DOHH2 (cell line): ENCODE data around the gene PREX1.
A peak's percentile ranks its signal among the peaks of the same experiment; 100 is the strongest.

Experiments used
- H3F3A ChIP-seq: fragments of 200-600 bp; sonication (generic), shearing (Covaris generic); 2 replicates; pipeline ENCODE4 v1.6.0; 2016; ENCODE audit warnings: antibody characterized with exemption, mild to moderate bottlenecking; ENCODE audit not compliant: control insufficient read depth, insufficient read depth
- H3K27ac ChIP-seq: fragments of 200-600 bp; sonication (generic); 2 replicates; pipeline ENCODE4 v1.5.1; 2014; ENCODE audit warnings: low read depth, mild to moderate bottlenecking, low read length, moderate library complexity
- H3K27me3 ChIP-seq: fragments of 200-600 bp; sonication (generic); 2 replicates; pipeline ENCODE4 v1.6.1; 2014; ENCODE audit warnings: mild to moderate bottlenecking, low read length, mixed read lengths; ENCODE audit not compliant: control insufficient read depth
- H3K36me3 ChIP-seq: fragments of 200-600 bp; sonication (generic); 2 replicates; pipeline ENCODE4 v1.6.1; 2014; ENCODE audit warnings: mild to moderate bottlenecking, low read length, moderate library complexity, mixed read lengths; ENCODE audit not compliant: control insufficient read depth
- H3K4me1 ChIP-seq: fragments of 200-600 bp; sonication (generic); 2 replicates; pipeline ENCODE4 v1.6.1; 2014; ENCODE audit warnings: mild to moderate bottlenecking, low read length, mixed read lengths; ENCODE audit not compliant: control insufficient read depth
- H3K4me2 ChIP-seq: fragments of 200-600 bp; sonication (generic); 2 replicates; pipeline ENCODE4 v1.6.0; 2014; ENCODE audit warnings: mild to moderate bottlenecking, low read length, moderate library complexity
- H3K4me3 ChIP-seq: fragments of 200-600 bp; sonication (generic); 2 replicates; pipeline ENCODE4 v1.5.1; 2014; ENCODE audit warnings: mild to moderate bottlenecking, low read length, mixed read lengths
- H3K79me2 ChIP-seq: fragments of 200-600 bp; sonication (generic); 2 replicates; pipeline ENCODE4 v1.6.1; 2014; ENCODE audit warnings: mild to moderate bottlenecking, low read length, mixed read lengths; ENCODE audit not compliant: control insufficient read depth
- H3K9me2 ChIP-seq: fragments of 200-600 bp; sonication (generic); replicated peaks from 2 replicates; pipeline ENCODE4 v1.6.1; 2014; ENCODE audit warnings: mild to moderate bottlenecking, low read length, mixed read lengths; ENCODE audit not compliant: control insufficient read depth
- H3K9me3 ChIP-seq: fragments of 200-600 bp; sonication (generic); 2 replicates; pipeline ENCODE4 v1.6.1; 2014; ENCODE audit warnings: antibody characterized with exemption, low read length, mixed read lengths; ENCODE audit not compliant: control insufficient read depth, insufficient read depth
- H4K20me1 ChIP-seq: fragments of 200-600 bp; sonication (generic); 2 replicates; pipeline ENCODE4 v1.6.0; 2014; ENCODE audit warnings: low read depth, mild to moderate bottlenecking, antibody characterized with exemption, low read length, moderate library complexity; ENCODE audit not compliant: control insufficient read depth, insufficient read depth
- EZH2phosphoT487 ChIP-seq: fragments of 200-600 bp; sonication (generic); IDR thresholded peaks from 2 replicates; pipeline ENCODE4 v1.6.1; 2017; ENCODE audit warnings: borderline replicate concordance, mild to moderate bottlenecking, antibody characterized with exemption, low read length, moderate library complexity, mixed read lengths
- TF ChIP-seq, protein P1 (sequence below): fragments of 200-600 bp; sonication (generic); IDR thresholded peaks from one replicate; pipeline ENCODE4 v1.5.1; 2014; ENCODE audit warnings: antibody characterized with exemption, mild to moderate bottlenecking, low read depth, low read length; ENCODE audit not compliant: poor library complexity, severe bottlenecking

Gene PREX1

DNA sequence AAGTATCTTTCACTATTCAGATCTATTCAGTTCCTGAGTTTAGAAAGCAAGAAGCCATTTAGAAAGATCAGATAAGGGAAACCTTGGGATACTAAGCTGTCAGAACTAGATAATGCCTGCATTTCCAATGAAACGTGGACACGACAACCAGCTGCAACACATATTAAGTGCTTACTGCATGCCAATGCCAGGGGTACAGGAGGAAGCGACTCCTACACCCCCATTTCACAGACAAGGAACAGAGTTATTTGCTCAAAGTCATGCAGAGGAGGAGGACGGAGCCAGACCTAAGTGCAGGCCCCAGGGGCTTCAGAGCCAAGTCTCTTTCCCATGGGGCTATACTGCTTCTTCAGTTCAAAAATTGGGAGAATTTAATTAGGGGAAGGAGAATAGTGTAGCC, 62.4 kb downstream of the PREX1 start:
- H4K20me1 ChIP-seq, result no peaks in the 10 kb centered on the region
- no peaks in the 10 kb centered on the region for H3K9me3 ChIP-seq
- TF ChIP-seq, protein P1, sequence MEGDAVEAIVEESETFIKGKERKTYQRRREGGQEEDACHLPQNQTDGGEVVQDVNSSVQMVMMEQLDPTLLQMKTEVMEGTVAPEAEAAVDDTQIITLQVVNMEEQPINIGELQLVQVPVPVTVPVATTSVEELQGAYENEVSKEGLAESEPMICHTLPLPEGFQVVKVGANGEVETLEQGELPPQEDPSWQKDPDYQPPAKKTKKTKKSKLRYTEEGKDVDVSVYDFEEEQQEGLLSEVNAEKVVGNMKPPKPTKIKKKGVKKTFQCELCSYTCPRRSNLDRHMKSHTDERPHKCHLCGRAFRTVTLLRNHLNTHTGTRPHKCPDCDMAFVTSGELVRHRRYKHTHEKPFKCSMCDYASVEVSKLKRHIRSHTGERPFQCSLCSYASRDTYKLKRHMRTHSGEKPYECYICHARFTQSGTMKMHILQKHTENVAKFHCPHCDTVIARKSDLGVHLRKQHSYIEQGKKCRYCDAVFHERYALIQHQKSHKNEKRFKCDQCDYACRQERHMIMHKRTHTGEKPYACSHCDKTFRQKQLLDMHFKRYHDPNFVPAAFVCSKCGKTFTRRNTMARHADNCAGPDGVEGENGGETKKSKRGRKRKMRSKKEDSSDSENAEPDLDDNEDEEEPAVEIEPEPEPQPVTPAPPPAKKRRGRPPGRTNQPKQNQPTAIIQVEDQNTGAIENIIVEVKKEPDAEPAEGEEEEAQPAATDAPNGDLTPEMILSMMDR, result no peak
- TF ChIP-seq EZH2phosphoT487, result no peak
- no peaks in the 10 kb centered on the region for H3K9me2 ChIP-seq
- no peak overlapping the region for H3K4me2 ChIP-seq
- no peak overlapping the region for H3K4me3 ChIP-seq
- H3K36me3 ChIP-seq, result no peaks in the 10 kb centered on the region
- peaks cover 4% of the 10 kb centered on the region; the same call in 1 of the 2 replicates for H3K27me3 ChIP-seq
- H3F3A ChIP-seq, result peaks cover 3% of the 10 kb centered on the region; the same call in 1 of the 2 replicates
- peaks cover 18% of the 10 kb centered on the region for H3K4me1 ChIP-seq
- no peak overlapping the region for H3K27ac ChIP-seq
- no peaks in the 10 kb centered on the region for H3K79me2 ChIP-seq

DNA sequence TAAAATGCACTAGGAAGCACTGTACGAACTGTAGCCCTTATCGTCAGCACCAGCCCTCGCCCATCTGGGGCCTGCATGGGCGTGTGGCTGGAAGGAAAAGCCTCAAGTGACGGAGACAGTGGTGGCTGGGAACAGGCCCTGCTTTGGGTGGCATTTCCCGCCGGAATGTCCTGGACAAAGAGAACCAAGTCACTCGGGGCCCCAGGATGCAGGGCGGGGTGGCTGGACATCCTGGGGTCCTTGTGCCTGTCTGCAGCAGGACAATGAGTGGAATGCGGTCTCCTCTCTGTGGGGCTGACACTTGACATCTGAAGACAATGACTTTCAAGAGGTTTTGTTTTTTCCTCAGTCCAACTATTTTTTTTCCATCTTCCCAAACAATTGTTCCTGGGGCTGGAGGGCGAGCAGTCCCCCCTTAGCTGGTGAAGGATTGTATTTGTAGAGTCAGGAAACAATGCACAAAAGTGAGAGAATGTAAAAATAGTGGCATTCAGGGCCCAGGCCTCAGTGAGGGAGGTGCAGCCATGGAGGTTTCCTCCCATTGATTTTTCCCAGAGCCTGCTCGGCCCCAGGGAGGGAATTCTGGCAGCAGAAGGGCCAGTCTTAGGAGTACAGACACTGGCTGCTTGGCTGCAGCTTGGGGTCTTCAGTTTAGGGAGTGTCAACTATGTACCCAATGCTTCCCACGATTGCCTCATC, 64.4 kb downstream of the PREX1 start:
- no peak overlapping the region for H3K4me2 ChIP-seq
- H3K27me3 ChIP-seq, result no peaks in the 10 kb centered on the region
- H3K36me3 ChIP-seq, result no peaks in the 10 kb centered on the region
- H3K27ac ChIP-seq, result no peak overlapping the region
- TF ChIP-seq, protein P1, result no peak
- no peak for TF ChIP-seq EZH2phosphoT487
- no peaks in the 10 kb centered on the region for H3K79me2 ChIP-seq
- no peaks in the 10 kb centered on the region for H3K9me2 ChIP-seq
- H3F3A ChIP-seq, result peaks cover 5% of the 10 kb centered on the region
- H3K4me3 ChIP-seq, result no peak overlapping the region
- H3K9me3 ChIP-seq, result no peaks in the 10 kb centered on the region
- peaks cover 35% of the 10 kb centered on the region for H3K4me1 ChIP-seq
- H4K20me1 ChIP-seq, result no peaks in the 10 kb centered on the region

DNA sequence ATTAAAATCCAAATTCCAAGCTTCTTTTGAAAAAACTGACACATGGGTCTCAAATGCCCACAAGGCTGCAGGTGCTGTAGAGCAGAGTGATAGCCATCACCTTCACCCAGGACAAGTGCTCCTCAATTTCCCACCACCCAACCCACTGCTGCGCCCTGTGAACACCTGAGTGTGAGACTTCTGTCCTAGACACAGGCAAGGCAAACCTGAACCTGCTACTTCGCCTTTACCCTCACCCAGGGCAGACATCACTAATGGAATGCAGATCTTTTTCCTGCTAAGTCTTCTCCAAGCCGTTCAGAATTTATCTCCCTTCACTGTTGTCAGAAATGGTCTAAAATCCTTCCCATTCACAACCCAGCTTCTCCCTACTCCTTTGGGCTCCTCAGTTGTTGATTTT, 65.9 kb downstream of the PREX1 start:
- peaks cover 5% of the 10 kb centered on the region for H3F3A ChIP-seq
- TF ChIP-seq, protein P1, result no peak
- no peak for TF ChIP-seq EZH2phosphoT487

More for the DNA sequence above, 65.9 kb downstream of the PREX1 start:
- no peak overlapping the region for H3K4me3 ChIP-seq
- no peaks in the 10 kb centered on the region for H3K27me3 ChIP-seq
- no peaks in the 10 kb centered on the region for H3K79me2 ChIP-seq
- H3K9me2 ChIP-seq, result no peaks in the 10 kb centered on the region
- no peaks in the 10 kb centered on the region for H3K36me3 ChIP-seq
- no peaks in the 10 kb centered on the region for H4K20me1 ChIP-seq
- peaks cover 35% of the 10 kb centered on the region for H3K4me1 ChIP-seq
- 0 out of 2 replicates have a peak overlapping the region, but pooled peaks have one; percentile 39 for H3K27ac ChIP-seq
- H3K9me3 ChIP-seq, result no peaks in the 10 kb centered on the region
- peak overlapping the region; percentile 59; the same call in 1 of the 2 replicates for H3K4me2 ChIP-seq
